ENCODE measurements around the gene ACKR3. TPM values are rescaled to one million over a fixed set of nuclear protein-coding genes. Genes with fewer than 3 reads are reported as not detected.

Gene ACKR3
- polyA plus RNA-seq, 1 donor from 2014 or later = 1.7 TPM

DNA sequence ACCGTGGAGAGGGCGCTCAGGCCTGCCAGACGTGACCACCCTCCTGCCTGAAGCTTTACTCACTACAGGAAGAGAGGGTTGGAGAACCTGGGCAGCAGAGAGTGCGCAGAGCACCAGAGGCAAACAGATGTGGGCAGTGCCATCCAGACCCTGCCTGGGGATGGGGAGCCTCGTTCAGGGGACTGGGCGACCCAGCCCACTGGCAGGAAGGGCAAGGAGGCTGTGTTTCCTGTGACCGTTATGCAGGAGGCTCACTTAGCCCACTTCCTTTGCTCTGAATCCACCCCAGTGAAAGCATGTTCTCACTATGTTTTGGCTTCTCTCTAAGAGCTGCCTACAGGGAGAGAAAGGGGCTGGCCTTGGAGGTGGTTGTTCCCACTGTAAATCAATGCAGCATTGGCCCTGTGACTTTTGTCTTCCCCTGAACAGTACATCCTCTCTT, 23.0 kb upstream of the ACKR3 start:
- H3F3A ChIP-seq (ENCODE audit: insufficient read depth, low read length, poor library complexity, severe bottlenecking) = no peaks in the 10 kb centered on the region
- TF ChIP-seq RAD21 (conservative IDR thresholded peaks at IDR 0.05) (no peak), SMC3 (conservative IDR thresholded peaks at IDR 0.05; ENCODE audit: poor library complexity) (no peak), TAF1 (IDR thresholded peaks at IDR 0.05; ENCODE audit: low read depth) (no peak), MXI1 (conservative IDR thresholded peaks at IDR 0.05; ENCODE audit: poor library complexity, severe bottlenecking) (no peak), EZH2 (IDR thresholded peaks at IDR 0.05; ENCODE audit: borderline replicate concordance, insufficient read depth, low read length, poor library complexity, severe bottlenecking) (no peak), EP300 (conservative IDR thresholded peaks at IDR 0.05; ENCODE audit: poor library complexity, severe bottlenecking) (no peak)
- TF ChIP-seq, protein P1, sequence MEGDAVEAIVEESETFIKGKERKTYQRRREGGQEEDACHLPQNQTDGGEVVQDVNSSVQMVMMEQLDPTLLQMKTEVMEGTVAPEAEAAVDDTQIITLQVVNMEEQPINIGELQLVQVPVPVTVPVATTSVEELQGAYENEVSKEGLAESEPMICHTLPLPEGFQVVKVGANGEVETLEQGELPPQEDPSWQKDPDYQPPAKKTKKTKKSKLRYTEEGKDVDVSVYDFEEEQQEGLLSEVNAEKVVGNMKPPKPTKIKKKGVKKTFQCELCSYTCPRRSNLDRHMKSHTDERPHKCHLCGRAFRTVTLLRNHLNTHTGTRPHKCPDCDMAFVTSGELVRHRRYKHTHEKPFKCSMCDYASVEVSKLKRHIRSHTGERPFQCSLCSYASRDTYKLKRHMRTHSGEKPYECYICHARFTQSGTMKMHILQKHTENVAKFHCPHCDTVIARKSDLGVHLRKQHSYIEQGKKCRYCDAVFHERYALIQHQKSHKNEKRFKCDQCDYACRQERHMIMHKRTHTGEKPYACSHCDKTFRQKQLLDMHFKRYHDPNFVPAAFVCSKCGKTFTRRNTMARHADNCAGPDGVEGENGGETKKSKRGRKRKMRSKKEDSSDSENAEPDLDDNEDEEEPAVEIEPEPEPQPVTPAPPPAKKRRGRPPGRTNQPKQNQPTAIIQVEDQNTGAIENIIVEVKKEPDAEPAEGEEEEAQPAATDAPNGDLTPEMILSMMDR (IDR thresholded peaks at IDR 0.05; ENCODE audit: poor library complexity, severe bottlenecking) = no peak
- H3K4me2 ChIP-seq (ENCODE audit: low read length) = no peak overlapping the region
- no peaks in the 10 kb centered on the region for H3K27me3 ChIP-seq (ENCODE audit: insufficient read depth, low read depth, low read length)
- H4K20me1 ChIP-seq (ENCODE audit: insufficient read depth) = no peaks in the 10 kb centered on the region
- no peaks in the 10 kb centered on the region for H3K9me2 ChIP-seq (ENCODE audit: insufficient read depth, low read length)
- H3K27ac ChIP-seq (ENCODE audit: low read length) = no peak overlapping the region
- H3K9ac ChIP-seq (ENCODE audit: low read length) = no peak overlapping the region
- H3K36me3 ChIP-seq (ENCODE audit: insufficient read depth, low read length) = no peaks in the 10 kb centered on the region
- H3K9me3 ChIP-seq (ENCODE audit: low read length) = peaks cover 3% of the 10 kb centered on the region
- no peak overlapping the region for H2AFZ ChIP-seq (ENCODE audit: low read depth, low read length)
- no peak overlapping the region for H3K4me3 ChIP-seq (ENCODE audit: low read length)
- H3K79me2 ChIP-seq (replicated peaks; ENCODE audit: insufficient read depth, low read length) = no peaks in the 10 kb centered on the region

- Histone ChIP-seq H3K36me3 (ENCODE audit: insufficient read depth, low read length) (no peaks in the 10 kb centered on the region), H3F3A (ENCODE audit: insufficient read depth, low read length, poor library complexity, severe bottlenecking) (no peaks in the 10 kb centered on the region), H3K9me2 (ENCODE audit: insufficient read depth, low read length) (no peaks in the 10 kb centered on the region), H3K79me2 (replicated peaks; ENCODE audit: insufficient read depth, low read length) (no peaks in the 10 kb centered on the region), H3K9ac (ENCODE audit: low read length) (no peak overlapping the region), H2AFZ (ENCODE audit: low read depth, low read length) (no peak overlapping the region), H3K27ac (ENCODE audit: low read length) (no peak overlapping the region), H3K4me3 (ENCODE audit: low read length) (no peak overlapping the region), H4K20me1 (ENCODE audit: insufficient read depth) (no peaks in the 10 kb centered on the region), H3K9me3 (ENCODE audit: low read length) (peaks cover 3% of the 10 kb centered on the region), H3K27me3 (ENCODE audit: insufficient read depth, low read depth, low read length) (no peaks in the 10 kb centered on the region), H3K4me2 (ENCODE audit: low read length) (no peak overlapping the region)
- TF ChIP-seq, protein P1 (IDR thresholded peaks at IDR 0.05; ENCODE audit: poor library complexity, severe bottlenecking) = no peak
- TF ChIP-seq SMC3 (conservative IDR thresholded peaks at IDR 0.05; ENCODE audit: poor library complexity) (no peak), MXI1 (conservative IDR thresholded peaks at IDR 0.05; ENCODE audit: poor library complexity, severe bottlenecking) (no peak), TAF1 (IDR thresholded peaks at IDR 0.05; ENCODE audit: low read depth) (no peak), EP300 (conservative IDR thresholded peaks at IDR 0.05; ENCODE audit: poor library complexity, severe bottlenecking) (no peak), EZH2 (IDR thresholded peaks at IDR 0.05; ENCODE audit: borderline replicate concordance, insufficient read depth, low read length, poor library complexity, severe bottlenecking) (no peak), RAD21 (conservative IDR thresholded peaks at IDR 0.05) (no peak), POLR2AphosphoS5 (IDR thresholded peaks at IDR 0.05) (no peak)
- TF ChIP-seq, protein P2, sequence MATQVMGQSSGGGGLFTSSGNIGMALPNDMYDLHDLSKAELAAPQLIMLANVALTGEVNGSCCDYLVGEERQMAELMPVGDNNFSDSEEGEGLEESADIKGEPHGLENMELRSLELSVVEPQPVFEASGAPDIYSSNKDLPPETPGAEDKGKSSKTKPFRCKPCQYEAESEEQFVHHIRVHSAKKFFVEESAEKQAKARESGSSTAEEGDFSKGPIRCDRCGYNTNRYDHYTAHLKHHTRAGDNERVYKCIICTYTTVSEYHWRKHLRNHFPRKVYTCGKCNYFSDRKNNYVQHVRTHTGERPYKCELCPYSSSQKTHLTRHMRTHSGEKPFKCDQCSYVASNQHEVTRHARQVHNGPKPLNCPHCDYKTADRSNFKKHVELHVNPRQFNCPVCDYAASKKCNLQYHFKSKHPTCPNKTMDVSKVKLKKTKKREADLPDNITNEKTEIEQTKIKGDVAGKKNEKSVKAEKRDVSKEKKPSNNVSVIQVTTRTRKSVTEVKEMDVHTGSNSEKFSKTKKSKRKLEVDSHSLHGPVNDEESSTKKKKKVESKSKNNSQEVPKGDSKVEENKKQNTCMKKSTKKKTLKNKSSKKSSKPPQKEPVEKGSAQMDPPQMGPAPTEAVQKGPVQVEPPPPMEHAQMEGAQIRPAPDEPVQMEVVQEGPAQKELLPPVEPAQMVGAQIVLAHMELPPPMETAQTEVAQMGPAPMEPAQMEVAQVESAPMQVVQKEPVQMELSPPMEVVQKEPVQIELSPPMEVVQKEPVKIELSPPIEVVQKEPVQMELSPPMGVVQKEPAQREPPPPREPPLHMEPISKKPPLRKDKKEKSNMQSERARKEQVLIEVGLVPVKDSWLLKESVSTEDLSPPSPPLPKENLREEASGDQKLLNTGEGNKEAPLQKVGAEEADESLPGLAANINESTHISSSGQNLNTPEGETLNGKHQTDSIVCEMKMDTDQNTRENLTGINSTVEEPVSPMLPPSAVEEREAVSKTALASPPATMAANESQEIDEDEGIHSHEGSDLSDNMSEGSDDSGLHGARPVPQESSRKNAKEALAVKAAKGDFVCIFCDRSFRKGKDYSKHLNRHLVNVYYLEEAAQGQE (IDR thresholded peaks at IDR 0.05; ENCODE audit: borderline replicate concordance) = no peak
These were observed 21.9 kb upstream of the ACKR3 start for GRCh38 chr2:236547725-236548124.
